Stimulated activated CD4-positive, alpha-beta T cell treated with anti-CD3 and anti-CD28 coated beads, TNF-alpha, amount 100 ng/mL, for 1 hour (primary cell): ENCODE results near the gene ZSCAN12.
"Not testable (repeated sequence)": the region's sequence is repeated elsewhere in the genome, so short reads cannot be mapped to it uniquely, and the experiment has no call there.

ENCODE experiments used
- DNase-seq, 3 donors: peaks; one replicate each; pipeline ENCODE4 v3.0.0-alpha.2; 2020; ENCODE audit warnings: low read depth in 3 of 3, low spot score in 1 of 3

The ZSCAN12 gene

GRCh38 chr6:28399350-28400121 is at the start of gene ZSCAN12:
Gene ZSCAN12 (minus strand): TSS chr6:28399747. CDS start chr6:28398405, 1,342 bp downstream.
- DNase-seq = peak; percentile 51 to 75 (median 67)

GRCh38 chr6:28449056-28449455 is 49.5 kb upstream of the ZSCAN12 start:
- no peak for DNase-seq

DNA sequence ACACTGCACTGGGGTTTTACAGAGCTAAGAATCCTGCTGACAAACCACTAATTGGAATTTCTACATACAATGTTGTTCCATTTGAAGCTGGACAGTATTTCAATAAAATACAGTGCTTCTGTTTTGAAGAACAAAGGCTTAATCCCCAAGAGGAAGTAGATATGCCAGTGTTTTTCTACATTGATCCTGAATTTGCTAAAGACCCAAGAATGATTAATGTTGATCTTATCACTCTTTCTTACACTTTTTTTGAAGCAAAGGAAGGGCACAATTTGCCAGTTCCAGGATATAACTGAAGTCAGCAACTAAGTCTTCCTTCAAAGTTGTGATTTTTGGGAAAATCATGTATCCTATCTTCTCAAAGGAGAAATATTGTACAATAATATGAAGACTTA is 48.0 kb upstream of the ZSCAN12 start:
- DNase-seq = not testable (repeated sequence)

DNA sequence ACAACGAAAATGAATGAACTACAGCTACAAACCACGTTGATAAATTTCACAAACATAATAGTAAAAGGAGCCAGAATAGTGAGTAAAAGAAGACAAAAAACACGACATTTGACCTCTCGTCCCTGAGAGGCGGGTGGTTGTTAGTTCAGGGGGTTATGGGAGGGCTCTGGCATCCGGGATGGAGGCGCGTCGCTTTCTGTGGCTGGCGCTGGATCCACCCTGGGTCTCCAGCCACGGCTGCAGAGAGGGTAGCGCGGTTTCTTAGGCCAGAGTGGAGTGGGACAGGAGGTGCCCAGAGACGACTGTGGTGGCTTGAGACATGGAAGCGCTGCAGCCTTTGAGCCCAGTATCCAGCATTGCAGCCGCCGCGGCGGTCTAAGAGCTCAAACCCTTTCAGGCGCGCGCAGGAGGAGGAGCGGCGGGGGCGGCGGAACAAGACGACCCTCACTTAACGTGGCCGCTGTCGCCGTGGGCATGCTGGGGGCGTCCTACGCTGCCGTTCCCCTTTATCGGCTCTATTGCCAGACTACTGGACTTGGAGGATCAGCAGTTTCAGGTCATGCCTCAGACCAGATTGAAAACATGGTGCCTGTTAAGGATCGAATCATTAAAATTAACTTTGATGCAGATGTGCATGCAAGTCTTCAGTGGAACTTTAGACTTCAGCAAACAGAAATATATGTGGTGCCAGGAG is 47.4 kb upstream of the ZSCAN12 start:
- no peak for DNase-seq

GRCh38 chr6:28444759-28445158 is 45.2 kb upstream of the ZSCAN12 start:
- not testable (repeated sequence) for DNase-seq

DNA sequence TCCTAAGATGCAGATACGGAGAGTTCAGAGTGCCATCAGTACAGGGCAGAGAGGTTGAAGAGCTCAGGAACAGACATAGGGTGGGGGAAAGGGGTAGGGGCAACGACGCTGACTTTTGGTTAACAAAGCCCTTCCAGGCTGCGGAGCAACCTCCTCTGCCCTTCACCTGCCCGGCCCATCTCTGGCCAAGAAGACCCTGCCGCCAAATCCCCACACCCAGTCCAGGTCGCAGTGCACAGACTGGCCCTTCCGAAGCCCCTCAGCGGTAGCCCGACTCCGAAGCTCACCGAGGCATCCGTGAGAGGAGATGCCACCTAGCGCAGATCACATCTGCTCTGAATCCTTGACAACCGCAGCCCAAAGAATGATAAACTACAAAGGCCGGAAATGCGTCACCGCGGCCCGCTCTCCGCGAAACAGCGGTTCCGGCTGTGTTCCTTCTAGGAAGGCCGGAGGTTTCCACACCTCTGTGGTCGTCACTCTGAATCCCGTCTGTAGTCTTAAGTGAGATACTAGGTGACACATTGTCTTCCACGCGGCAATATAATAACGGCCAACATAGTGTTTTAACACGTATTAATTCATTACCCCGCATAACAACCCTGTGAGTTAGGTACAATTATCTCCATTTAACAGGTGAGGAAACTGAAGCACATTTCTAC is 43.7 kb upstream of the ZSCAN12 start, which contains the start of gene ZSCAN23:
Gene ZSCAN23, minus strand, starts transcription at position 380 of the 662 bp plus-strand sequence. CDS start 7,225 bp downstream, outside the sequence.
- DNase-seq = peak; percentile 35 to 62 (median 57)

DNA sequence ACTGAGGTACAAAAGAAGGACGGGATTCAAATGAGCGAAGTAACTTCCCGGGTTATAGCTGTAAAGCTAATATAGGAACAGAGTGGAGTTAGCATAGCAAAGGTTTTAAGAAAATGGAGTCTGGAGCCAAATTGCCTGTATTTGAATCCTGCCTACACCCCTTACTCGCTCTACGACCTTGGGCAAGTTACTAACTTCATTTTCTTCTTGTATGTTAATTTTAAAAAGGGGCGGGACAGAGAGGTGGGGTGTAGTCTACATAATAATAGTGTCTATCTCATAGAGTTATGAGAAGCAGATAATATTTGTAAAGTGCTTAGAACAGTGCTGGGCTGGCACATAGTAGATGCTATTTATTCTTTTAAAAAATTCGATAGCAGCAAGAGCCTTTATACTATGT is 43.0 kb upstream of the ZSCAN12 start:
- no peak for DNase-seq

GRCh38 chr6:28436404-28436803 is 36.9 kb upstream of the ZSCAN12 start:
- no peak for DNase-seq

GRCh38 chr6:28433119-28433518 is 33.6 kb upstream of the ZSCAN12 start:
- no peak for DNase-seq

GRCh38 chr6:28429781-28430180 is 30.2 kb upstream of the ZSCAN12 start:
- DNase-seq = no peak

DNA sequence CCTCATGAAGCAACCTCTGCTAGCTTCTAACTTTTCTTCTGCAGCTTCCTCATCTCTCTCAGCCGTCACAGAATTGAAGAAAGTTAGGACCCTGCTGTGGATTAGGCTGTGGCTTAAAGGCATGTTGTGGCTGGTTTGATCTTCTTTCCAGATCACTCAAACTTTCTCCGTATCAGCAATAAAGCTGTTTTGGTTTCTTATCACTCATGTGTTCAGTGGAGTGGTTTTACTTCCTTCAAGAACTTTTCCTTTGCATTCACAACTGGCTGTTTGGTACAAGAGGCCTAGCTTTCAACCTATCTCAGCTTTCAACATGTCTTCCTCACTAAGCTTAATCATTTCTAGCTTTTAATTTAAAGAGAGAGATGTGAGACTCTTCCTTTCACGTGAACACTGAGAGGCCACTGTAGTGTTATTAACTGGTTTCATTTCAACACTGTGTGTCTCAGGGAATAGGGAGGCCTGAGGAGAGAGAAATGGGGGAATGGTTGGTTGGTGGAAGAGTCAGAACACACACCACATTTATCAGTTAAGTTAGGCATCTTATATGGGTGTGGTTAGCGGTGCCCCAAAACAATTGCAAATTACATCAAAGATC is 26.5 kb upstream of the ZSCAN12 start:
- DNase-seq = no peak

DNA sequence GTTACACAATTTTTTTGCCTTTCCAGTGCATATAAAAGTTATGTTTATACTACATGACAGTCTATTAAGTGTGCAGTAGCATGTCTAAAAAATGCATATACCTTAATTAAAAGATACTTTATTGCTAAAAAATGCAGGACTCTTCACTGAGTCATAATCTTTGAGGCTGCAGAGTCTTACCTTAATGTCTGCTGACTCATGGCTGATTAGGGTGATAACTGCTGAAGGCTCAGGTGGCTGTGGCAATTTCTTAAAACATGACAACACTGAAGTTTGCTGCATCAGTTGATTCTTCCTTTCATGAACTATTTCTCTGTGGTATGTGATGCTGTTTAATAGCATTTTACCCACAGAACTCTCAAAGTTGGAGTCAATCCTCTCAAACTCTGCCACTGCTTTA is 24.6 kb upstream of the ZSCAN12 start:
- DNase-seq = no peak

GRCh38 chr6:28423546-28423945 is 24.0 kb upstream of the ZSCAN12 start:
- DNase-seq = no peak

GRCh38 chr6:28413681-28414080 is 14.1 kb upstream of the ZSCAN12 start:
- DNase-seq = no peak

DNA sequence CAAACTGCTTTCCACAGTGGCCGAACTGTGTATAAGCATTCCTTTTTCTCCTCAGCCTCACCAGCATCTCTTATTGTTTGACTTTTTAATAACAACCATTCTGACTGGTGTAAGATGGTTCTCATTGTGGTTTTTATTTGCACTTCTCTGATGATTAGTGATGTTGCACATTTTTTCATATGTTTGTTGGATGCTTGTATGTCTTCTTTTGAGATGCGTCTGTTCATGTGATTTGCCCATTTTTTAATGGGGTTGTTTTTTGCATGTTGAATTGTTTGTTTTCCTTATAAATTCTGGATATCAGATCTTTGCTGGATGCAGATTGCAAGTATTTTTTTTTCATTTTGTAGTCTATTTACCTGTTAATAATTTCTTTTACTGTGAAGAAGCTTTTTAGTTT is 11.2 kb upstream of the ZSCAN12 start:
- no peak for DNase-seq

DNA sequence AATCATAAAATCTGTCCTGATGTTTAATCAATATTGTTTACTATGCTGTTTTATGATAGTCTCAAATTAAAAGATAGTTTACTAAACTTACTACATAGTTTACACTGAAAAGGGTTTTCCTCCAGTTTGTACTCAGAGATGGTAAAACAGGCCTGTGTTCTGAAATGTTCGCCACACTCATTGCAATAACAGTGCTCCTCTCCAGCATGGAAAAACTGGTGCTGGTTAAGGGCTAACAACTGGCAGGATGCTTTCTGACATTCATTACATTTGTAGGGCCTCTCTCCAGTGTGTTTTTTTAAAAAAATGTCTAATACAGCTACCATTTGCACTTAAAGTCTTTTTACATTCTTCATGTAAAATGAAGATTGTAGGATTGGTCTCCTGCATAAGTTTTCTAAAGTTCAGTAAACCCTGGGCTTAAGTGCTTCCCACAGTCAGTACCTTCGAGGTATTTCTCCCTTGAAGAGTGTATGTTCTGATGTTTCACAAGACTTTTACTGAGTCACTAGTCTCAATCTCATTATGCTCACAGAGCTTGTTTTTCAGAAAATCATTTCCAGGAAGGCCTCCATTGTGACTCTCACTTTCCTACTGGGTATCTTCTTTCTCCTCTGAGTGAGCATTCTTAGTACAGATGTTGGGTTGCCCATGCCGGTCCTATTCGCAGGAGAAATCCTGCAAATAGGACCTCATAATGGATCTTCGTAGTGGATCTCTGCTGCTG is 8.7 kb upstream of the ZSCAN12 start:
- DNase-seq = no peak

- no peak for DNase-seq
These were observed 7.9 kb upstream of the ZSCAN12 start for GRCh38 chr6:28407401-28407800.

DNA sequence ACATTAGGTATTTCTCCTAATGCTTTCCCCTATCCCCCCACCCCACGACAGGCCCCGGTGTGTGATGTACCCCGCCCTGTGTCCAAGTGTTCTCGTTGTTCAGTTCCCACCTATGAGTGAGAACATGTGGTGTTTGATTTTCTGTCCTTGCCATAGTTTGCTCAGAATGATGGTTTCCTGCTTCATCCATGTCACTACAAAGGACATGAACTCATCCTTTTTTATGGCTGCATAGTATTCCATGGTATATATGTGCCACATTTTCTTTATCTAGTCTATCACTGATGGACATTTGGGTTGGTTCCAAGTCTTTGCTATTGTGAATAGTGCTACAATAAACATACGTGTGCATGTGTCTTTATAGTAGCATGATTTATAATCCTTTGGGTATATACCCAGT is 4.4 kb upstream of the ZSCAN12 start:
- not testable (repeated sequence) for DNase-seq

- DNase-seq = no peak
These were observed 2.6 kb upstream of the ZSCAN12 start for GRCh38 chr6:28402197-28402596.

GRCh38 chr6:28401172-28401571 is 1.6 kb upstream of the ZSCAN12 start:
- no peak for DNase-seq

- DNase-seq = no peak
These were observed 540 bp upstream of the ZSCAN12 start for GRCh38 chr6:28400122-28400451.
